Gastroesophageal sphincter (tissue), 3 donors: ENCODE data around the gene ACTL7B.

ENCODE experiments used
- CTCF ChIP-seq, 4 experiments: fragments of 200-600 bp in 2 of 4; fragments of 450-650 bp in 2 of 4; sonication (generic) in 1 of 4; IDR thresholded peaks; one replicate each; pipeline ENCODE4 v1.5.1; 2017 to 2019; ENCODE audit warnings: antibody characterized with exemption in 4 of 4, mild to moderate bottlenecking in 2 of 4, moderate library complexity in 2 of 4
- POLR2AphosphoS5 ChIP-seq: sonication (generic); formaldehyde crosslinking; IDR thresholded peaks from one replicate; pipeline ENCODE4 v1.6.1; 2017; ENCODE audit warnings: antibody characterized with exemption

- TF ChIP-seq CTCF (IDR thresholded peaks at IDR 0.05) (no peak), POLR2AphosphoS5 (no peak)
Observed at GRCh38 chr9:108830272-108830671, 25.5 kb downstream of the ACTL7B start.
